Tibial nerve (tissue), 4 donors: ENCODE measurements around the gene SNCA. TPM values are rescaled to one million over a fixed set of nuclear protein-coding genes. Genes with fewer than 3 reads are reported as not detected.

Experiments used
- DNase-seq, 2 donors: peaks; one replicate each; pipeline ENCODE4 v3.0.0-alpha.2; 2019; ENCODE audit warnings: low spot score in 2 of 2
- H3K27ac ChIP-seq, 4 donors: fragments of 200-600 bp; sonication (generic) in 3 of 4; one replicate each; pipeline ENCODE4 v1.5.1; 2017 to 2019; ENCODE audit warnings: mild to moderate bottlenecking in 1 of 4
- H3K27me3 ChIP-seq, 2 donors: fragments of 200-600 bp; sonication (generic) in 1 of 2; one replicate each; pipeline versions ENCODE4 v1.5.1 to v1.6.0; 2017 to 2019
- H3K36me3 ChIP-seq, 3 donors: fragments of 200-600 bp; sonication (generic); one replicate each; pipeline ENCODE4 v1.5.1; 2018 to 2019
- H3K4me1 ChIP-seq, 4 donors: fragments of 200-600 bp; sonication (generic) in 3 of 4; one replicate each; pipeline ENCODE4 v1.5.1; 2017 to 2019
- H3K4me3 ChIP-seq, 4 donors: fragments of 200-600 bp; sonication (generic) in 3 of 4; one replicate each; pipeline ENCODE4 v1.5.1; 2017 to 2019; ENCODE audit warnings: mild to moderate bottlenecking in 1 of 4, moderate library complexity in 1 of 4
- H3K9me3 ChIP-seq, 4 donors: fragments of 200-600 bp; sonication (generic) in 3 of 4; one replicate each; pipeline ENCODE4 v1.5.1; 2017 to 2019
- EP300 ChIP-seq, 2 donors: sonication (generic); formaldehyde crosslinking; IDR thresholded peaks; one replicate each; pipeline ENCODE4 v1.6.1; 2017; ENCODE audit warnings: antibody characterized with exemption in 2 of 2, mild to moderate bottlenecking in 1 of 2
- POLR2A ChIP-seq, 2 donors: fragments of 450-650 bp; IDR thresholded peaks; one replicate each; pipeline ENCODE4 v1.6.1; 2017; ENCODE audit warnings: antibody characterized with exemption in 2 of 2, mild to moderate bottlenecking in 2 of 2, moderate library complexity in 2 of 2
- WGBS, 2 donors: methylation state at CpG; one replicate each; pipeline ENCODE4 v1.1.5; 2018; 5-methylcytosine and 5-hydroxymethylcytosine counted together
- total RNA-seq, 4 donors: library from RNA; depleted of rRNA; stranded (reverse); fragments of >200 nt; gene quantifications; one replicate each; pipeline ENCODE4 v1.1.0, GENCODE V29; 2016
- TF ChIP-seq, protein P1 (sequence below), 5 experiments: fragments of 200-600 bp in 3 of 5; fragments of 450-650 bp in 2 of 5; sonication (generic) in 3 of 5; IDR thresholded peaks; one replicate each; pipeline ENCODE4 v1.5.1; 2016 to 2019; ENCODE audit warnings: antibody characterized with exemption in 5 of 5, mild to moderate bottlenecking in 3 of 5, moderate library complexity in 2 of 5

SNCA gene
- total RNA-seq, 4 donors from 2014 or later, result 46.5 to 150 (median 79.0) TPM

DNA sequence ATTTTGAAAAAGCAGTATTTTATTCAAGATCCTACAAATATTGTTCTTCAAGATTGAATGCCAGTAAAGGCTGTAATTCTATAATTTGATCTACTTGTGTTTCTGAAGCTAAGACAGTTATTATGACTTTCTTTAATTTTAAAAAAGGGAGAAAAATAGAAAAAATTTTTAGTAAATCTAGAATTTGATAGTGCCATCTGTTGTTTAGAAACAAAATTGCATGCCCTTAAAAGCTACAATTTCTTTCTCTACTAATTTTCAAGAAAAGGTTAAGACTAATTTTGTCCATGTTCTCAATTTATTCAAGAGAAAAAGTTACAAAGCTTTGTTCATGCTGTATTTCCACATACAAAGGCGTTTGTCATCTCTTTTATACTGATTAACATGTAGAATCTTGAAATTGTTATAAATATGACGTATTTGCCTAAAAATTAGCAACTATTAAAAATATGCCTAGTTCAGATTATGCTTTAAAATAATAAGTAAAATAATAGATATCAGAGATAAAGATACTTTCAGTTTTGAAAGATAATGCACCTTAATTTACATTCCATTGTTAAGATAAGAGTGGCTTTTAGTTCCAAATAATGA is 32.1 kb upstream of the SNCA start:
- Histone ChIP-seq H3K27me3 (no peaks in the 10 kb centered on the region), H3K4me1 (no peaks in the 10 kb centered on the region), H3K9me3 (peaks cover 0 to 4% (median 0%) of the 10 kb centered on the region in 4 donors), H3K27ac (no peak overlapping the region), H3K36me3 (no peaks in the 10 kb centered on the region), H3K4me3 (no peak overlapping the region)
- DNase-seq, result no peak
- TF ChIP-seq, protein P1, sequence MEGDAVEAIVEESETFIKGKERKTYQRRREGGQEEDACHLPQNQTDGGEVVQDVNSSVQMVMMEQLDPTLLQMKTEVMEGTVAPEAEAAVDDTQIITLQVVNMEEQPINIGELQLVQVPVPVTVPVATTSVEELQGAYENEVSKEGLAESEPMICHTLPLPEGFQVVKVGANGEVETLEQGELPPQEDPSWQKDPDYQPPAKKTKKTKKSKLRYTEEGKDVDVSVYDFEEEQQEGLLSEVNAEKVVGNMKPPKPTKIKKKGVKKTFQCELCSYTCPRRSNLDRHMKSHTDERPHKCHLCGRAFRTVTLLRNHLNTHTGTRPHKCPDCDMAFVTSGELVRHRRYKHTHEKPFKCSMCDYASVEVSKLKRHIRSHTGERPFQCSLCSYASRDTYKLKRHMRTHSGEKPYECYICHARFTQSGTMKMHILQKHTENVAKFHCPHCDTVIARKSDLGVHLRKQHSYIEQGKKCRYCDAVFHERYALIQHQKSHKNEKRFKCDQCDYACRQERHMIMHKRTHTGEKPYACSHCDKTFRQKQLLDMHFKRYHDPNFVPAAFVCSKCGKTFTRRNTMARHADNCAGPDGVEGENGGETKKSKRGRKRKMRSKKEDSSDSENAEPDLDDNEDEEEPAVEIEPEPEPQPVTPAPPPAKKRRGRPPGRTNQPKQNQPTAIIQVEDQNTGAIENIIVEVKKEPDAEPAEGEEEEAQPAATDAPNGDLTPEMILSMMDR (IDR thresholded peaks at IDR 0.05), result peak; percentile 29 to 67 (median 46)
- no peak for TF ChIP-seq EP300 (IDR thresholded peaks at IDR 0.05)
- WGBS, 2 donors, result 47 to 53% methylated on average over 2 of the region's 2 CpGs

DNA sequence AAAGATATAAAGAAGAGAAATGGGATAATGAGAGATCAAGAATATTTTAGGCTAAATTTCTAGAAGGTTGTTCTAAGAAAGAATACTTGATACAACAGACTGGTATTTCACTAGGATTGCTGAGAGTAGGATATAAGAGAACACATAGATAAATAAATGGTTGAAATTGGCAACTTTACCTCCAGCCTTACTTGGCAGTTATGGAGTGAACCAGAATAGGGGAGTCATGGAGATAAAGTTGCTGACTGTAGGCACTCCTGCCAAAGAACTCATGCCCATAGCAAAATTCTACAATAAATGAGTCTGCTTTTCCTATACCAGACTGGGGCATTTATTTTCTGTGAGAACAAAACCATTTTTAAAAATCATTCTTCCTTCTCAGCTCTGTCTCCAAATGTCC is 31.3 kb upstream of the SNCA start:
- TF ChIP-seq POLR2A (IDR thresholded peaks at IDR 0.05) (no peak), EP300 (IDR thresholded peaks at IDR 0.05) (no peak)
- TF ChIP-seq, protein P1 (IDR thresholded peaks at IDR 0.05), result no peak
- H3K27ac ChIP-seq, result no peak overlapping the region
- no peaks in the 10 kb centered on the region for H3K36me3 ChIP-seq
- H3K4me3 ChIP-seq, result no peak overlapping the region
- no peaks in the 10 kb centered on the region for H3K4me1 ChIP-seq
- H3K27me3 ChIP-seq, result no peaks in the 10 kb centered on the region
- H3K9me3 ChIP-seq, result peaks cover 0 to 4% (median 0%) of the 10 kb centered on the region in 4 donors
- no peak for DNase-seq

DNA sequence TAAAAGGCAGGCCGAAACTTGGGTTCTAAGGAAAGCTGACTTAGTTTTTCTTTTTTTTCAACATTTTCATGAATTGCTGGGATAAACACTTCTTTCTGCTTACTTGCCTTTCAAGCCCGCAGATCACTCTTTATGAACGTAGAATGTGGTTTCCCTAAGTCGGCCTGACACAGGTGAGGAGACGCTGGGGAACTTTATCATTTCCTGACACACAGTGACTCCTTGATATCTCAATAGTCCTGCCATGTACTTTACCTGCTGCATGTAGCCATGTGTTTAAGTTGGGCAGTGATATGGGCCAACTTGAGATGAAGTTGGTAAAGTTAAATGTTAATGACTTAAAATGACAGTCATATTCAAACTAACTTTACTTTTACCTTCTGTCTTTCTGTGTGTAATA is 26.6 kb upstream of the SNCA start:
- DNase-seq, result no peak
- no peak overlapping the region for H3K4me3 ChIP-seq
- no peak overlapping the region for H3K27ac ChIP-seq
- no peaks in the 10 kb centered on the region for H3K4me1 ChIP-seq
- WGBS, 2 donors, result 75 to 91% methylated on average over 5 of the region's 5 CpGs
- H3K36me3 ChIP-seq, result no peaks in the 10 kb centered on the region
- no peak for TF ChIP-seq POLR2A (IDR thresholded peaks at IDR 0.05)
- TF ChIP-seq, protein P1 (IDR thresholded peaks at IDR 0.05), result no peak
- no peak for TF ChIP-seq EP300 (IDR thresholded peaks at IDR 0.05)
- peaks cover 0 to 4% (median 0%) of the 10 kb centered on the region in 4 donors for H3K9me3 ChIP-seq
- no peaks in the 10 kb centered on the region for H3K27me3 ChIP-seq

DNA sequence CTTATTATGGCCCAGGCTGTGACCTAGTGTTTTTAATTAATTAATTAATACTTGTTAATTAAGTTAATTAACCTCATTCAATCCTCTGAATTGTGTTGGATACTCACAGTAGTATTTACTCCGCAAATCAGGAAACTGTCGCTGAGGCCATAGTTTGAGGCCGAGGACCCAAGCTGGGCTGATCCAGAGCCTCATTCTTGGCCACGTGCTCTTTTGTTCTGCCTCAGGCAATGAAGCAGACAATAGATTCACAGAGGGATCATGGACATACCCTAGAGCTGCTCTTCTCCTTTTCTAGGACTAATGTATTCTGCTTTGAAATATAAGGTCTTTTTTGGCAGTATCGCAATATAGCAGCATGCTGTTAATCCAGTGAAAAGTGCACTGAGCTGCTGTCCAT is 24.0 kb upstream of the SNCA start:
- TF ChIP-seq POLR2A (IDR thresholded peaks at IDR 0.05), result no peak
- TF ChIP-seq, protein P1 (IDR thresholded peaks at IDR 0.05), result no peak
- TF ChIP-seq EP300 (IDR thresholded peaks at IDR 0.05), result no peak
- WGBS, 2 donors, result 81% methylated on average over 5 of the region's 5 CpGs

DNA sequence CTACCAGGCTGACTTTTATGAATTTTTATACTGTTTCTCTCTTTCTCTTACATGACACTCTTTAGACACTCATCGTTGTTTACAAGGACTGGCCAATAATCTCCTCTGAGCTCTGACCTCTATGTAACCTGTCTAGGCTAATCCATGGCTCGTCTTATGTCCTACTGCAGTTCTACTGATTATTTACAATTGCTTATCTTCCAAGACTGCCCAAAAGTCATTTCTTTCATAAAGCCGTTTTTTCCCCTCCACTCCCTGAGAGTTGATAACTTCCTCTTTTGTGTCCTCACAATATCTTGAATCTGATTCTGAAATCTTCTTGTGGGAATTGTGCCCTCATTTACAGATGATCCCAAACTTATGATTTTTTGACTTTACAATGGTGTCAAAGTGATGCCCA is 18.3 kb upstream of the SNCA start:
- DNase-seq, result no peak
- Histone ChIP-seq H3K27ac (no peak overlapping the region), H3K4me3 (no peak overlapping the region), H3K9me3 (peaks cover 0 to 5% (median 0%) of the 10 kb centered on the region in 4 donors), H3K27me3 (no peaks in the 10 kb centered on the region), H3K36me3 (no peaks in the 10 kb centered on the region), H3K4me1 (no peaks in the 10 kb centered on the region)
- WGBS, 2 donors, result 73 to 85% methylated on average over 3 of the region's 3 CpGs
- TF ChIP-seq EP300 (IDR thresholded peaks at IDR 0.05) (no peak), POLR2A (IDR thresholded peaks at IDR 0.05) (no peak)
- TF ChIP-seq, protein P1 (IDR thresholded peaks at IDR 0.05), result no peak

More for the DNA sequence above, 24.0 kb upstream of the SNCA start:
- DNase-seq, result no peak
- no peaks in the 10 kb centered on the region for H3K27me3 ChIP-seq
- H3K4me3 ChIP-seq, result no peak overlapping the region
- H3K4me1 ChIP-seq, result no peaks in the 10 kb centered on the region
- no peaks in the 10 kb centered on the region for H3K36me3 ChIP-seq
- H3K9me3 ChIP-seq, result peaks cover 0 to 5% (median 0%) of the 10 kb centered on the region in 4 donors
- no peak overlapping the region for H3K27ac ChIP-seq
